Muscle of leg (tissue), 11 donors: Measurements from ENCODE around the gene LRPAP1. TPM values are rescaled to one million over a fixed set of nuclear protein-coding genes. Genes with fewer than 3 reads are reported as not detected.

ENCODE experiments used
- DNase-seq: peaks from one replicate; pipeline ENCODE4 v3.0.0; 2013
- H3K27ac ChIP-seq: one replicate; pipeline ENCODE4 v1.5.1; 2013; ENCODE audit warnings: mild to moderate bottlenecking, low read length, control low read depth
- H3K27me3 ChIP-seq: one replicate; pipeline ENCODE4 v1.6.1; 2013; ENCODE audit warnings: low read length; ENCODE audit not compliant: control insufficient read depth, insufficient read depth
- H3K36me3 ChIP-seq: one replicate; pipeline ENCODE4 v1.6.1; 2013; ENCODE audit warnings: low read length; ENCODE audit not compliant: control insufficient read depth, insufficient read depth
- H3K4me1 ChIP-seq: one replicate; pipeline ENCODE4 v1.6.1; 2013; ENCODE audit warnings: low read length; ENCODE audit not compliant: control insufficient read depth, insufficient read depth
- H3K4me3 ChIP-seq: one replicate; pipeline ENCODE4 v1.5.1; 2013; ENCODE audit warnings: low read length, control low read depth
- H3K9me3 ChIP-seq: replicated peaks from 2 replicates; pipeline ENCODE4 v1.6.1; 2013; ENCODE audit warnings: low read depth, low read length; ENCODE audit not compliant: control insufficient read depth
- WGBS: methylation state at CpG from one replicate; pipeline ENCODE4 v1.1.5; 2013; ENCODE audit warnings: missing lambda C conversion rate; ENCODE audit not compliant: insufficient coverage; 5-methylcytosine and 5-hydroxymethylcytosine counted together
- polyA plus RNA-seq, 8 donors: library from polyadenylated mRNA; unstranded; fragments of 120-200 nt; gene quantifications; one replicate each; pipeline versions ENCODE4 v1.2.1 to v1.2.3, GENCODE V29; 2013; ENCODE audit warnings: inconsistent platforms in 1 of 8, low replicate concordance in 1 of 8; ENCODE audit not compliant: insufficient read length in 8 of 8, insufficient read depth in 1 of 8
- total RNA-seq: library from RNA; stranded (reverse); fragments of 120-200 nt; gene quantifications from one replicate; pipeline ENCODE4 v1.2.4, GENCODE V29; 2013

The LRPAP1 gene
- total and polyA plus RNA-seq, 9 donors = 72.4 to 99.1 (median 92.7) TPM

DNA sequence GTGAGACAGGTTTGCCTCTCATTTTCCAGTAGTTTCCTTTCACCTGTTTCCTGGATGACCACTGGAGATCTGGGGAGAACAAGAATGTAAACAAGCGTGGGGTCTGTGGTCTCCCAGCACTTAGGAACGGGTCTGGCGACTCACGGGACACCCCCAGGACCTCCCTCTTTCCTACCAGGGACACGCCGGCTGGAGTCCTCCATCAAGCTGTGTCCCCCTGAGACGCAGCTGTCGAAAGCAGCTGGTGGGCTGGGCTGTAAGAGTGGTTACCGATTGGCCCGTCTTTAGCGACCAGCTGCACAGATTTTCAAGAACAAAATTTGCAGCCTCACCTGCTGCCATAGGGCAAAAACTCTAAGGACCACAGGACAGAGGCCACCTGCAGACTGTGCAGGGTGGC is 11.9 kb downstream of the LRPAP1 start:
- no peaks in the 10 kb centered on the region for H3K27me3 ChIP-seq
- DNase-seq = peak; percentile 60
- peaks cover 22% of the 10 kb centered on the region for H3K4me1 ChIP-seq
- no peak overlapping the region for H3K4me3 ChIP-seq
- WGBS = 69% methylated on average over 3 of the region's 11 CpGs
- H3K9me3 ChIP-seq = no peaks in the 10 kb centered on the region
- peaks cover 93% of the 10 kb centered on the region for H3K36me3 ChIP-seq
- no peak overlapping the region for H3K27ac ChIP-seq

DNA sequence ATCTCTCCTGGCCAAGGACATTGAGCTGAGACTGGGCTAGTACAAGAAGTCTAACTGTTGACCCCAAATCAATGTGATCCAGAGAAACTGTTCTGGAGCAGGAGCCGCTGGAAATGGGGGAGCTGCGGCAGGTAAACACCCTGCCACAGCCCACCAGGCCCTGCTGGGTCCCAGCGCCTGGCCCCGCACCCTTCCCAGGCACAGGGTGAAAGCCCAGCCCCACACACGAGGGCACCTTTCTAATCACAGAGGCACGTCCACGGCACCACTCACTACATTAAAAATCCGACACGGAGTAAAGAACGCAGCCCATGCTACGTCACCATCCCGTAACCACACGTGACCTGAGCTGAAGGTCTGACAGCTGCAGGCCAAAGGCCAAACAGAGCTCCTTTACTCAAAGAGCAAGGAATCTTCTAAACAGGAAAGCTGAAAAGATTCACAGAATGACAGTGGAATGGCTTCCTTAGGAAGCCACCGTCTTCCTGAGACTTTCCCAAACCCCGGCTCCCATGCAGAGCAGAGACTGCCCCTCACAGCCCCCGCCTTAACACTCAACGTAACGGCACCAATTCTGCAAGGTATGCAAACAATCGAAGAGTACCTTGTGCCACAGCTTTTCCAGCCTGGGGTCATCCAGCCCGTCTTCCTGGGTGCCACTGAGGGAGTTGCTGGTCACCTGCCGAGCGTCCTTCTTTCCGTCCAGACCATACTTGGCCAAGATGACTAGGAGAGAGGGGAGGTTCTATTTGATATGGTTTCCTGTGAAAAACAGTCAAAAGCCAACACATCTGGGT is 12.6 kb downstream of the LRPAP1 start:
- DNase-seq = no peak
- H3K36me3 ChIP-seq = peaks cover 97% of the 10 kb centered on the region
- 90% methylated on average over 17 of the region's 23 CpGs for WGBS
- H3K27ac ChIP-seq = no peak overlapping the region
- no peak overlapping the region for H3K4me3 ChIP-seq
- H3K27me3 ChIP-seq = no peaks in the 10 kb centered on the region
- H3K9me3 ChIP-seq = no peaks in the 10 kb centered on the region
- peaks cover 21% of the 10 kb centered on the region for H3K4me1 ChIP-seq

DNA sequence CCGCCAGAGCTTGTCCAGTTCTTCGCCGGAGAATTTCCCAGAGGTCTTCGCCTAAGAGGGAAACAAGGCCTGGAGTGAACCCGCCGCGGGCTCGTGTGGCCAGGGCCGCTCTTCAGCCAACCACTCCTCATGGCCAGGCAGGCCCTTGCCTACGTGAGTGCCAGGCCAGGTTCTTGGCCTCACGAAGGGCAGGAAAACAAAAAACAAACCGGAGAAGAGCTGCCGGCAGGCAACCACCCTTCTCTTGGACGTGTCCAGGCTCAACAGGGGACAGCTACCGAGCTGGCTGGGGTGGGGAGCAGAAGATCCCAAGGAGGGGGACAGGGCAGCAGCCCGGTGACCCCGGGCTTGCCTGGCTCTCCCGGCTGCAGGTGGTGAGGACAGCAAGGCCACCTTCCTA is 13.3 kb downstream of the LRPAP1 start:
- Histone ChIP-seq H3K36me3 (peaks cover 97% of the 10 kb centered on the region), H3K4me1 (peaks cover 16% of the 10 kb centered on the region), H3K27me3 (no peaks in the 10 kb centered on the region), H3K4me3 (no peak overlapping the region), H3K27ac (no peak overlapping the region), H3K9me3 (no peaks in the 10 kb centered on the region)
- no peak for DNase-seq
- WGBS = 89% methylated on average over 18 of the region's 18 CpGs

GRCh38 chr4:3518511-3518880 is 13.7 kb downstream of the LRPAP1 start:
- Histone ChIP-seq H3K36me3 (peaks cover 97% of the 10 kb centered on the region), H3K4me3 (no peak overlapping the region), H3K27ac (no peak overlapping the region), H3K9me3 (no peaks in the 10 kb centered on the region), H3K4me1 (peaks cover 16% of the 10 kb centered on the region), H3K27me3 (no peaks in the 10 kb centered on the region)
- no peak for DNase-seq
- 92% methylated on average over 5 of the region's 11 CpGs for WGBS

- peaks cover 97% of the 10 kb centered on the region for H3K36me3 ChIP-seq
Measured at GRCh38 chr4:3517731-3518510, 14.3 kb downstream of the LRPAP1 start.

DNA sequence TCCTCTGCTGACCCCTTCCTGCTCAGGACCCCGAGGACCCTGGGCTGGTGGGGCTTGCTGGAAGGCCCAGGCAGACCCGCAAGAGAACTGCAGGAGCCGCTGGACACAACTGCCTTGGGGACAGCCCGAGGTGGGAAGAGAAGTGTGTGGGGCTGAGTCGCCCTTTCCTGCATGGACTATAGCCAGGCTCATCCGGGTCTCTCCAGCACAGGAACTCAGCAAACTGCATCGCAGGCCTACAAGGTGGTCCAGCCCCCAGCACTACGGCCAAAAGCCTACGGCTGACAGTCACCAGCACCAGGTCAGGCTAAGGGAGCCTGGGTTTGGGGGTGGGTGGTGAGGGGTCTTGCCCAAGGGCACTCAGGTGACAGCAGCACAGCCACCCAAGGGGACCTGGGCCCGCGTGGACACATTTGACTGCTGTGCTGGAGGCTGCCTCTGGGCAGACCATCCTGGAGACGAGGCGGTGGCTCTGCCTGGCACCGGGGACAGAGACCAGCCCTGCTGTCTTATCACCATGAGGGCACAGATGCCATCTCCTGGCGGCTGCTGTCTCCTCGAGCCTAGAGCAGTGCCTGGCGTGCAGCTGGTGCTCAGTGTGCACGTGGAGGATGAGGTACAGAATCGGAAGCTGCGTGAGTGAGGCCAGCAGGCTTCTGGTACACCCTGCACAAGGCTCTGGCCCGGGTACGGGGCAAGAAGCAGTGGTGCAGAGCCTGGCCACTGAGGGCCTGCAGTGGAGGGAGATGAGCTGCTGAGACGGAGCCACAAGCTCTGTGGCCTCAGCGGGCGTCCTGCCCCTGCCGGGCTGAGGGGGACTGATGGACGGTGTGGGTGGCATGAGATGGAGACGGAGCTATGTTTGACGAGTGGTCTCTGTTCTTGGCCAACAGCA is 15.1 kb downstream of the LRPAP1 start:
- Histone ChIP-seq H3K36me3 (peaks cover 98% of the 10 kb centered on the region), H3K4me3 (no peak overlapping the region), H3K9me3 (no peaks in the 10 kb centered on the region), H3K4me1 (peaks cover 16% of the 10 kb centered on the region), H3K27ac (no peak overlapping the region), H3K27me3 (no peaks in the 10 kb centered on the region)
- WGBS = 92% methylated on average over 25 of the region's 29 CpGs
- no peak for DNase-seq

More at GRCh38 chr4:3517731-3518510, 14.3 kb downstream of the LRPAP1 start:
- H3K27me3 ChIP-seq = no peaks in the 10 kb centered on the region
- no peak overlapping the region for H3K4me3 ChIP-seq
- 90% methylated on average over 44 of the region's 49 CpGs for WGBS
- H3K4me1 ChIP-seq = peaks cover 16% of the 10 kb centered on the region
- no peaks in the 10 kb centered on the region for H3K9me3 ChIP-seq
- no peak overlapping the region for H3K27ac ChIP-seq
- no peak for DNase-seq

DNA sequence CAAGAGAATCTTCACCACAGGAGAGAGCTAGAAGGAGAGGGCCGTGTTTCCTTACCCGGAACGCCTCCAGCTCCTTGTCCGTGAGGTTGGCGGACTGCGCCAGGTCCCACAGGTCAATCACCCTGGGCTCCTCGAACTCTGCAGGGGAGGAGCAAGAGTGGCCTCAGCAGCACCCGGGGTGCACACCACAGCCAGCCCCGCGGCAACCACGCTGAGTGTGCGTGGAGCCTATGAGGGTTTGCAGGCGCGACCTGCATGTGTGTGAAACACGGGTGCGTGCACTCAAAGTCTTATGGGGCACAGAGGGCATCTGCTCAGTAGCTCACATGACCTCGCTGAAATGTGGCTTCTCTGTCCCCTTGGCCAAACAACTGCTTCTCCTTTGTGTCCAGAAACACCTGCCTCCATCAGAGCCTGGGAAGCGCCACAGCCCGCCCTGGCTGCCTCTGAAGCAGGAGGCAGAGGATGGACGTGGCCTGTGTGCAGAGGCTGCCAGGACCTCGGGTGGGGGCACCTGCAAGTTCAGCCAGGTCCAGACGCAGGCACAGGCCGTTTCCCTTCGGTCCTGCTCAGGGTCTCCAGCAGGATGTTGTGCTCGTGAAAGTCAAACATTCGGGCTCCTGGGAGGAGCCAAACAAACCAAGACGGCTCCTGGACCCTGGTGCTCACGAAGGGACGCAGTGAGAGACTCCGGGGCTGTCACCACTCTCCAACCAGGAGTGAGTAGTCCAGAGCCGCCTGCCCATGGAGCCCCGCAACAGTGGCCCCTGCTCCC is 16.0 kb downstream of the LRPAP1 start:
- Histone ChIP-seq H3K36me3 (peaks cover 96% of the 10 kb centered on the region), H3K9me3 (peaks cover 3% of the 10 kb centered on the region), H3K4me3 (no peak overlapping the region), H3K27ac (no peak overlapping the region), H3K4me1 (peaks cover 14% of the 10 kb centered on the region), H3K27me3 (no peaks in the 10 kb centered on the region)
- WGBS = 81% methylated on average over 29 of the region's 32 CpGs
- no peak for DNase-seq

DNA sequence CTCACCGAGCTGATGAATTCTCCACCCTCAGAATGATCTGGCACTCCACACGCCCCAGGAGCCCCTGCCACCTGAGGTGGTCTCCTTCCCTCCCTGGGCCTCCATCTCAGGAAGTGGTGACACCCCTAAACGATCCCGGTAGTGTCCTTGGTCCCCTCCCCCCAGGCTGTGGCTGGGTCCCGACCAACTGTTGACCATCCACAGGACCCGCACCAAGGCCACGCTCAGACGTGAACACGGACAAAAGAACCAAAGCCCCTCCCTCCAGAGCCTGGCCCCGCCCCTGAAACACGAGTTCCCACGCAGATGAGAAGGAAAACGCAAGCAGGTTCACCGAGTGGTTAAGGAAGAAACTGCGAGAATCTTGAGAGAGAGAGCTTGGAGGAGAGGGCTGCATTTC is 16.6 kb downstream of the LRPAP1 start:
- 63% methylated on average over 10 of the region's 15 CpGs for WGBS
- no peak for DNase-seq
- no peak overlapping the region for H3K4me3 ChIP-seq

DNA sequence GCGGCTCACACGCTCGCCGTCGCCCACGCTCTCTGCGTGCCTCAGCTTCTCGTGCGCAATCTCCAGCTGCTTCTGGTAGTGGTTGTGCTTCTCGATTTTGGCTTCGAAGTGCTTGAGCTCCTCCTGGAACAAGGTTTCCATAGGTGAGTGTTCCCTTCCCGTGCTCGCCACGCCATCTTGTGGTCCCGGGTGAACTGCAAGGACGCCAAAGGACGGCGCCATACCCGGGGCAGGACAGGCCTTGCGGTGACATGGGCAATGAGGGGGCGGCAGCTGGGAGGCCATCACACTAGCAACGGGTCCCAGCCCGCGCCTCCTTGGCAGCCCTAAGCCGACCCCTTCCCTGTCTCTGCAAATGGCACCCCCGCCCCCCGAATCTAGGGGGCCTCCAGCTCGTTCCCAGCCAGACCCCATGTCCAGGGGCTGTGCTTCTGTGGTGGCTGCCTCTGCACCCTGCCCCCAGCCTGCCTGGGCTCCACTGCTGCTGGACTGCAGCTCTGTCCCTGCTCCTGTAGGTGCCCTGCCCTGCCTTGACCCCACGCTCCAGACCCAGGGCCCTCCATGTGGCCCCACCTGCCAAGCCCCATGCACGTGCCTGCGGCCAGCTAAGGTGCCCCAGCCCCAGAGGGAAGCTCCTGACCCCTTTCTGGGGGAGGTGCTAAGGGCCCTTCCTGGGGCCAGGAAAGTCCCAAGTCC is 17.3 kb downstream of the LRPAP1 start:
- Histone ChIP-seq H3K4me1 (peaks cover 1% of the 10 kb centered on the region), H3K27ac (no peak overlapping the region), H3K9me3 (peaks cover 4% of the 10 kb centered on the region), H3K4me3 (no peak overlapping the region), H3K27me3 (no peaks in the 10 kb centered on the region), H3K36me3 (peaks cover 94% of the 10 kb centered on the region)
- 85% methylated on average over 31 of the region's 31 CpGs for WGBS
- no peak for DNase-seq

More for the DNA sequence above, 16.6 kb downstream of the LRPAP1 start:
- Histone ChIP-seq H3K9me3 (peaks cover 4% of the 10 kb centered on the region), H3K27ac (no peak overlapping the region), H3K36me3 (peaks cover 96% of the 10 kb centered on the region), H3K27me3 (no peaks in the 10 kb centered on the region), H3K4me1 (peaks cover 8% of the 10 kb centered on the region)
